Measurements from ENCODE around the gene FAM216A.
A peak's percentile ranks its signal among the peaks of the same experiment; 100 is the strongest.
"Not testable (repeated sequence)": the region's sequence is repeated elsewhere in the genome, so short reads cannot be mapped to it uniquely, and the experiment has no call there.

FAM216A gene

DNA sequence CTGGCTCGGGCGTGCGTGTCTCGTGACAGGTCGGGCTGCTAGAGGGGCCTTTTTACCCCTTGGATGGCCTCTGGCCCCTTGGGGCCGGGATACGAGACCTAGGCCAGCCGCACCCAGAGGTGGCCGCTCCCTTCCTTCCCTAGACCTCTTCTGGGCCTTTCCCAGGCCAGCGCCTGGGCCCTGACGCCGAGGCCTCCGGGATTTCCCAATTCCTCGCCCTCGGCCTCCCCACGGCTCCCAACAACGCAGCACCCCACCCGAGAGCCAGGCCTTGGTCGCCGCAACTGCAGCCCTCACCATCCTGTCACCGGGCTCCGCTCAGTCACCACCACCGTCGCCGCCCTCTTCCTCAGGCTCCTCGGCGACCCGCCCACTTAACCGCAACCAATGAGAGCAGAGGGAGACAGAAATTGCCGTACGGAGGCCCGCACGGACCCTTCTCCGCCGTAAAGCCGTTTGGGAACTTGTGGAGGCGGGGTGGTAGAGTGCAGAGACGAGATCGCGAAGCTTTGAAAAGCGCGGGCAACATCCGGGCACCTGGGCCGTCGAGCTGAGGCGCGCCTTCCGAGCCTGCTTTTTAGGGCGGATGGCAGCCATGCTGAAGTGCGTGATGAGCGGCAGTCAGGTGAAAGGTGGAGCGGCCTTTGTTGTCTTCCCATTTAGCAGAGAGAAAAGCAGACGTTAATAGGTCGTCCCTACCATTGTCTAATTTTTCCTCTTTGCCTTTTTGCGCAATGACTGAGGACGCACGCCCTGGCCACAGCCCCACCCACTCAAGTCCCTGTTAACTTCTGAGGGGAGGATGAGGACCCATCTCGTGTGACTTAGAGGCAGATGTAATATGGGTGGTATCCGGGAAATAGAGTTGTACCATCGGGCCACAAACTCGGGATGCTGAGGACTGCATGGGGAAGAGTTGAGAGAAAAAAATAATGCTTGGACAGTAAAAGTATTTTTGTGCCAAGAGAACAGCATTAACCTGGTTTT, 33.4 kb downstream of the FAM216A start, which contains the start of the genes RAD9B and VPS29:
Gene RAD9B (plus strand): TSS at position 580 of the 987 bp plus-strand sequence. CDS start 7 bp downstream, at position 587.
Gene VPS29 (minus strand): TSS at position 360 of the 987 bp plus-strand sequence. CDS start 60 bp downstream, at position 300.
- DNase-seq = peak; percentile 99

DNA sequence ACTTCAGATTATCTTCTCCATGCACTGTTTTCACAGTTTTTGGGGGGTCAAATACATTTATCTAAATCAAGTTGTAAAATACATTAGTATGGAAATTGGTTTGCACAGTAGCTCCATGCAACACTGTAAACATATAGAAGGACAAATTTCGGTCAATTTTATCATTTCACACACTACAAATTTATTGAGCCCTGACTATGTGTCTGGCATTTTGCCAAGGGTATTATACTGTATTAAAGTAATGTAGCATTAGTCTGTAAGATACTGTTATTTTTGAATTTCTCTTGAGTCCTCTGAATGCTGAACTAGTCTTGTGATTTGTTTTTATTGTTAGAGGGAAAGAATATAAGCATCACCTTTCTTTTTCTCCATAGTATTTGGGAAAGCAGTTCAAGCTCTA, 34.8 kb downstream of the FAM216A start:
- no peak for DNase-seq

GRCh38 chr12:110505332-110505731, 36.7 kb downstream of the FAM216A start:
- DNase-seq = no peak

DNA sequence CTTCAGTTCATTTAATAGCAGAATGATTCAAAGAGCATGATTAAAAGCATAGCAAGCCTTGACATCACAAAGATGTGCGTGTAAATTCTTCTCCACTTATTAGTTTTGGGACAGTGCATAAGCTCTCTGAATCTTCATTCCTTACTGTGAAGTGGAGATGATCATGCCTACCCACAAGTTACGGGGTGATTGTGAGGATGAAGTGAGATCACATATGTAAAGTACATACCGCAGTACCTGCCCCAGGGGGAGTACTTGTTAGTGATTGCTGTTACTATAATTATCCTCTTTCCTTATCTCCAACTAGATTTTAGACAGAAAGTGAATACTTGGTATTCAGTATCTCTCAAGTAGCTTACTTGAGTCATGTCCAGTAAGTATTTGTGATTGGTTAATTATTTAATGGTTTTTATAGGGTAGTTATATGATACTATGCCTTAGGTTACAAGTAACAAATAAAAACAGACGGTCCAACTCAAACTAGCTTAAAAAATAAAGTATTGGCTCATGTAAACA, 39.5 kb downstream of the FAM216A start:
- DNase-seq = no peak

- DNase-seq = no peak
These were observed 45.2 kb downstream of the FAM216A start for GRCh38 chr12:110513842-110514241.

GRCh38 chr12:110514363-110514762, 45.7 kb downstream of the FAM216A start:
- no peak for DNase-seq

- no peak for DNase-seq
These were observed 48.4 kb downstream of the FAM216A start for GRCh38 chr12:110516995-110517394.

DNA sequence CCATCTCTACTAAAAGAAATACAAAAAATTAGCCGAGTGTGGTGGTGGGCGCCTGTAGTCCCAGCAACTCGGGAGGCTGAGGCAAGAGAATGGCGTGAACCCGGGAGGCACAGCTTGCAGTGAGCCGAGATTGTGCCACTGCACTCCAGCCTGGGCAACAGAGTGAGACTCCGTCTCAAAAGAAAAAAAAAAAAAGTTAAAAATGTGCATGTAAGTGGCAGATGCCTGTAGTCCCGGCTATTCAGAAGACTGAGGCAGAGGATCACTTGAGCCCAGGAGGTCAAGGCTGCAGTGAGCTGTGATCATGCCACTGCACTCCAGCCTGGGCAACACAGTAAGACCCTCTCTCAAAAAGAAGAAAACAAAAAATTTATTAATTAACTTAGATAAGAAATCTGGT, 49.4 kb downstream of the FAM216A start:
- not testable (repeated sequence) for DNase-seq

GRCh38 chr12:110520876-110521712, 52.4 kb downstream of the FAM216A start:
- not testable (repeated sequence) for DNase-seq

DNA sequence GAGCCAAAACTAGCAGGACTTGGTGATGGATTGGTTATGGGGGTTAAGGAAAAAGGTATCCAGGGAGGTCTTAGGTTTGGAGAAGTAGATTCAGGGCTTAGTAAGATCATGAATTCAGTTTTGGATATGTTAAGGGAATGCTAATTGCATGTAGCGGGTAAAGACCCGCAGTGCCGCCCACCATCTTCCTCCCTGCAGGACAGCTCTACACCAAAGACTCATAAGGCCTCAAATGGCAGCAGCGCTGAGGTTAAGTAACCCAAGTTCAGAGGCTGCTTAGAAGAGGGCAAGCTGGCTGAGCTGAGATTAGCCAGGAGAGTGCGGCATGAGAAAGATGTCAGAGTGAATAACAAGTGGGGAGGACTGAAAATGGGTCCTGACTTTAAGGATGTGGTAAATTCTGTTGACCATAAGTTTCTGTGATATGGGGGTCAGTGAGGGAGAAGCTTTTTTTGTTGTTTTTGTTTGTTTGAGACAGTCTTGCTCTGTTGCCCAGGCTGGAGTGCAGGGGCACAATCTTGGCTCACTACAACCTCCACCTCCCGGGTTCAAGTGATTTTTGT, 59.7 kb downstream of the FAM216A start:
- no peak for DNase-seq

DNA sequence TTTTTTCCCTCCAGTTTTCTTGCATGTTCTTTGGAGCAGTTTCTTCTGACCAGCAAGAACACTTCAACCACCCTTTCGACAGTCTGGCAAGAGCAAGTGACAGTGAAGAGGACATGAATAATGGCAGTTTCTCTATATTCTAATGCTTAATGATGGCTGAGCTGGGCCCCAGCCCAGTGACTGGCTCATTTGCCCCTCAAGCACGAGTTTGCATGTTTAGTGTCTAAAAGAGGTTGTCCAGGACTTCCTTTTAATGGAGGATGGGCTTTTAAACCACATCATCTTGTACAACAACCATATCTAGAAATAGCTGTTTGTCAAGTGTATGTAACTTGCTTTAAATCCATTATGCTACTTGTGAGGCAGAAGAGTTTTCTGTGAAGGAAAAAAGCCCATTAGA, 61.9 kb downstream of the FAM216A start:
- DNase-seq = no peak

- no peak for DNase-seq
These were observed 63.2 kb downstream of the FAM216A start for GRCh38 chr12:110531741-110532333.

DNA sequence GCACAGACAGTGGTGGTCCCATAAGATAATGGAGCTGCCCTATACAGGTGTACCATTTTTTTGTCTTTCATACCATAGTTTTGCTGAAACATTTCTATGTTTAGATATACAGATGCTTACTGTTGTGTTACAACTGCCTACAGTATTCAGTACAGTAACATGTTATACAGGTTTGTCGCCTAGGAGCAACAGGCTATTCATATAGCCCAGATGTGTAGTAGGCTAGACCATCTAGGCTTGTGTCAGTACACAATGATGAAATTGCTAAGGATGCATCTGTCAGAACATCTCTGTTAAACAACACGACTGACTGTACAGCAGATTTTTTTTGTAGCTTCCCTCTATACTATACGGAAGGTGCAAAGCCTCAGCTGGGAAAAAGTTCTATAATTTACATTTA, 64.0 kb downstream of the FAM216A start:
- no peak for DNase-seq

DNA sequence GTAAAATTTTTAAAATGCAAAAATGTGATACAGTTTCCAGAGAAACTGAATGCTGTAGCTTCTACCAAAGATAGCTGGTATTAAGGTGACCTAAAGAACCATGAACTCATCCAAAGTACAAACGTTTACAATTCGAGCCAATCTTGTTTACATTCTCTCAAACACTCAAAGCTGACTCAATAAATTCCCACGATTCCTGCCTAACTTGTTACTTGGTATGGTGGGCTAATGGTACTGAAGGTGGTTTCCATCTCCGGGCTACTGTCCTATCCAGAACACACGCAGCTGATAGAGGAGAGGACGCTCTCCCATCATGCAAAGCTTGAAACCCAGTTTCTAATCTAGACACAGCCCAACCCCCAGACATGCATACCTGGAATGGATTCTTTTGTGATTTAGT, 65.0 kb downstream of the FAM216A start:
- no peak for DNase-seq

GRCh38 chr12:110534811-110535210, 66.2 kb downstream of the FAM216A start:
- no peak for DNase-seq

- DNase-seq = no peak
These were observed 68.4 kb downstream of the FAM216A start for GRCh38 chr12:110536834-110537604.

DNA sequence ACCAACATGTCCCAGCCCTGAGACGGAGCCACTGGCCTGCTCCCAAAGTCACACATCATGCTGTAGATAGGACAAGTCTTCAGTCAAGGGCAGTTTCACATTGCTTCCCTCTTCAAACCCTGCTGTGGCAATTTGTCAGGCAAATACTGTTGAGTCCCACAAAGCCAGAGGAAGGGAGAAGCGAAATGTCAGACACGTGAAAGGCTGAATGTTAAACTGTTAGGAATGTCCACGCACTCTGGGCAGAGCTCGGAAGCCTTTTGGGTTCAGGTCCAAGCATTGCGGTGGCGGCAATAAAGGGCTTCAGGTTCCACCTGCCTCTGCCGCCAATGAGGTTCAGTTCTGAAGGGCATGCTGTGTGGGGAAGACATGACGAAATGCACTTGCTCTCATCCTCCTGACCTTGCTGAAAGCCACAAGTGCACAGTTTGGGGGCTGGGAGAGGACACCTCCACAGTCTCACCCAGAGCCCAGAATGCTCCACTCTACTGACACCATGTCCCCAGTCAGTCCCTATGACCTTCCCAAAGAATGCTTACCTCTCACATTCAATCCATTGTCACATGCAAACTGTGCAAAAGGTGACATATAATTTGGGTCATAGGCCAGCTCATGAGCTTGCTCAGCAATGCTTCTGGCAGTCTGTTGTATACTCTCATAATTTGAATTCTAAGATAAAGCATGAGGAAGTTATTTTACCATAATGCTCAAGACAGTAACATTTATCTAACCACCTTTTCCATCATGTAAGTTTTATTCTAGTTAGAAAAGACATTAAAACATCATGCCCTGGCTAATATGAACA, 69.2 kb downstream of the FAM216A start:
- DNase-seq = no peak

- DNase-seq = no peak
These were observed 70.4 kb downstream of the FAM216A start for GRCh38 chr12:110538869-110539622.

All from retina (tissue), 1 donor.